ELR (cell line): ENCODE results near the gene ALKBH5.
A peak's percentile ranks its signal among the peaks of the same experiment; 100 is the strongest.
"Not testable (repeated sequence)": the region's sequence is repeated elsewhere in the genome, so short reads cannot be mapped to it uniquely, and the experiment has no call there.

Experiments used
- DNase-seq: peaks from one replicate; pipeline ENCODE4 v3.0.0-alpha.2; 2015; ENCODE audit warnings: low read depth

Gene ALKBH5

GRCh38 chr17:18185832-18186626 lies 2.4 kb downstream of the ALKBH5 start:
- DNase-seq: peak; percentile 71

GRCh38 chr17:18186627-18186982 lies 3.0 kb downstream of the ALKBH5 start:
- DNase-seq: peak; percentile 19

DNA sequence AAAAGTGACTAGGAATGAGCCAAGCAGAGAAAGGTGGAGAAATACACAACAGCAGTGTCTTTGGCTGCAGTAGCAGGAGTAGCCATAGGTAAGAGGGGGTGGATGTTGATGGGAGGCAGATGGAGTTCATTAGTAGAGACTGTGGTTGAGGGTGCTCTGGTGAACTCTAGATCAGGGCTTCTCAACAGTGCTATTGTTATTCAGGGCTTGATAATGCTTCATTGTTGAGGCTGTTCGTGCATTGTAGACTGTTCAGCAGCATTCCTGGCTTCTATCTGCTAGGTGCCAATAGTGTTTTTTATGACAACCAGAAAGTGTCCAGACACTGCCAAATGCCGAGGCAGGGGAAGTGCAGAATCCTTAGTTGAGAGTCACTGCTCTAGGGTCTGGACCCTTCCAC lies 3.6 kb downstream of the ALKBH5 start:
- peak; percentile 13 for DNase-seq

- peak; percentile 80 for DNase-seq
Measured at GRCh38 chr17:18187821-18188761, 4.5 kb downstream of the ALKBH5 start.

DNA sequence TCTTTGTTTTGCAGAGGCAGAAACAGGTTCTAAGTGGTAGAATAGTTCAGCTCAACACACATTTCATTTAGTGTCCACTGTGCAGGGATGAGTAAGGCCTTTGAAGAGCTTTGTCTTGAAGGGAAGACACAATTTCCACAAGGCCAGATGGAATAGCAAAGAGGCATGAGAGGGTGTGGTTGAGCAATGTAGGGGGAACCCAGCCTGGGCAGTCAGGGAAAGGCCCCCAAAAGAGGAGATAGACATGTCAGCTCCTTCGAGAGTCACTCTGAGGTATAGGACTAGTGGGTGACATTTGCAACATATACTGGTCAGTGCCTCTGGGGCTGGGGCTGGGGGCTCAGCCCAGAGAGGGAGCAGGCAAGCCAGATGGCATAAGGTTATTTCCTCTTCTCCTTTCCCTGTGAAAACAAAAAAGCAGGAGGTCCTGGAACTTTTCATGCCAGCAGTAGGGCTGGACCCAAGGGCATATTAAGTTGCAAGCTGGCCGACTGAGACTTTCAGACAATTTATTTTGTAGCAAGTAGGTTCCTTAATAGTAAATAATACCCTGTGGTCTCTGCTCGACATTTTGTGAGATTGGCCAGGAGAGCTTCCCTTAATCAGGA lies 7.1 kb downstream of the ALKBH5 start:
- no peak for DNase-seq

DNA sequence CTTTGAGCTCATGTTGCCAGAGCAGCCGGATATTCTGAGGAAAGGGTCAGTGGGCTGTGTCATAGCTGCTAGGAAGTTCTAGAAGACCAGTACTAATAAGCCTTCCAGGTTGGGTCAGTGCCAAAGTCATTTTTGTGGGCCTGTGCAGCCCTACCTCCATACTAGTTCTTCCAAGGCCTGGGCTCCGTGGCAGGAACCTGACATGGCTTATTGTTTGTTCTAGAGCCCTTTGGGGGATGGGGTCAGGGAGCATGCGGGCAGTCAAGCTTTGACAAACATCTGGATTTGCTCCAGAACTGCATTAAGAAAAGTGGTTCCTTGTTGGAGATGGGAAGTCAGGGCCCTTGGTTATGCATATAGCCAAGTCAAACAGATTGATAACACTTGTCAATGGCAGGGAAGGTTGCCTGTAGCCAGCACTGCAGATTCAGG lies 7.6 kb downstream of the ALKBH5 start:
- DNase-seq: no peak

DNA sequence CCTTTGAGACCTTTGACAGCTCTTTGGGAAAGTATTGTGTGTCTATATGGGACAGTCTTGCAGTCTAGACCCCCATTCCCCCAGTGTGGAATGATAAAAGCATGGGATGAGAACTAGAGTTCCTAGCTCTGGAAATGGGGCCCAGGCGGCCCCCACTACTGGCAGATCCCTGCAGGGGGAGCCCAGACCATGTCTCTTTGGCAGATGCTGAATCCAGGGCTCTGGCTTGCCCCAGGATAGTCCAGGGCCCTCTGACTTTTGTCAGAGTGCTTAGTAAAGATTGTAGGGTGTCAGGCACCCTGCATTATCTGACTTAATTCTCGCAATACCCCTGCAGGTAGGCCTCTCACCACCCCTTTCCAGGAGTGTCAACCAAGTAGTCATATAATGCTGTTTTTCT lies 8.3 kb downstream of the ALKBH5 start:
- DNase-seq: peak; percentile 46

DNA sequence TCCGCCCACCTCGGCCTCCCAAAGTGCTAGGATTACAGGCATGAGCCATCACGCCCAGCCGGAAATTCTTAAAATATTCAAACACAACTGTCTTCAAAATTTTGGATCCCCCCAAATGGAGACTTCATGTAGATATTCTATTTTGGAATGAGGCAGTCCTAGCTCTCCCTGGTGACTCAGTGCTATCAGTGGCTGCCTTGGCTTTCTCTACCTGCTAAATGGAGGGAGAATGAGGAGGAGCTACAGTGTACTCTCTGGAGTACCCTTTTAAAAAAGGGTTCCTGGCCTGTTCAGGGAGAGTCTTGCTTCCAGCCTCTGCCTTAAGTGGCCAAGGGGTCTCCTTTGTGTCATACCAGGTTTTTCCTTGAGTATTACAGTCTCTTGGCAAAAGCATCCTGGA lies 10.8 kb downstream of the ALKBH5 start:
- no peak for DNase-seq

DNA sequence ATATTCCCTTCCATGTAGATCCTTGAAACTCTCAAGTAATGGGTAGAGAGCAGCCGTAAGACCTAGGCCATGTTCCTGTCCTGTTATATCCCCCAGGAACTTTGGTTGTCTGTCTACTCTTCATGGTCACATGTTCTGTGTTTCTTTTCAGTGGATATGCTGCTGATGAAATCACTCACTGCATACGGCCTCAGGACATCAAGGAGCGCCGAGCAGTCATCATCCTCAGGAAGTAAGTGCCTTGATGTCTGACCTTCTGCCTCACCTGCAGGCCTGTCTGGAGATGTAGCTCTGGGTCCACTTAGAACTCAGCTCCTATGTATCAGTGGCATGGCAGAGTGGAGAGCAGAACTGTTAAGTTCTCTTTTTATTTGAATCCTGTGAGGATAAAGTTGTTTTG lies 11.2 kb downstream of the ALKBH5 start:
- no peak for DNase-seq

DNA sequence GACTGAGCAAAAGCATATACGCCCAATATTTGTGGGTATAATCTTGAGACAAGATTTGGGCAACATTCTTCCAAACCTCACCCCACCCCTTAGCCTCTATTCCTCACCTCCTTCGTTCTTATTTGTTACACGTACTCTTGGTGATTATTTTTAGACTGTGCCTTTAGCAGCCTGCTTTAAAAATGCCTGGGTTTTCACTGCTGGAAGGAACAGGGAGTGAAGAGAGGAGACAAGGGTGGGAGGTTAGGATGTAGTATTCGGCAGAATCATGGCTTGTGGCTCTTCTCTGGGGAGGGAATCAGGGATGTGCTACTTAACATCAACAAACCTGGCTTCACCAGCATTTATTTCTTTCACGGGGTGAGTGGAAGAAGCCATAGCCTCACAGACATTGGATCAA lies 11.6 kb downstream of the ALKBH5 start:
- no peak for DNase-seq

DNA sequence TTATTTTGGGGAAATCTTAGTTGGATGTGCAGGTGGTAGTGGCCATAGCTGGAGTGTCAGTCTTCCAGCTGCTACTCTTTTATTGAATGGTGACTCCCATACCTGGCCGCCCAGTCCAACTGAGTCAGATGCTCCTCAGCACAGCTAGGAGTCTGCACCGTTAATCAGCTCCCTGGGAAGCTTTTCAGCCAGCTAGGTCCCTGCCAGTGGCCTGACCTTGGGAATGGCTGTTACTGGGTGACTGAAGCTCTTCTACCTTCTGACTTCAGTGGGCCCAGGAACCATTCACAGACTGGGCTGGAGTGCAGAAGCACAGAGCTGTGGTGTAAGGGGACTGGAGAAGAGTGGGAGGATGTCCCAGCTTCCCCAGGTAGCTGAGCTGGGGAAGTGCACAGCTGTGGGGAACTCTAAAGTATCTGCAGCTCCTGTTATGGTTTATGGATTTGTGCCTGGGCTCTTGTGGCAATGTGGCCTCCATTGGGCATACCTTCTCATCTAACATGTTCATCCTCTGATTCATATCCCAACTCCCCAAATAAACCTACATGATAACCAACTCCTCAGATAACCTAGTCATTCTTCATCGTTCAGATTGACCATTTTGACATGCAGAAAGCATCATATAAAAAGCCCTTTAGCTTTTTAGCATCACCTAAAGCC lies 14.0 kb downstream of the ALKBH5 start:
- DNase-seq: no peak

- no peak for DNase-seq
Measured at GRCh38 chr17:18198530-18198929, 14.9 kb downstream of the ALKBH5 start.

DNA sequence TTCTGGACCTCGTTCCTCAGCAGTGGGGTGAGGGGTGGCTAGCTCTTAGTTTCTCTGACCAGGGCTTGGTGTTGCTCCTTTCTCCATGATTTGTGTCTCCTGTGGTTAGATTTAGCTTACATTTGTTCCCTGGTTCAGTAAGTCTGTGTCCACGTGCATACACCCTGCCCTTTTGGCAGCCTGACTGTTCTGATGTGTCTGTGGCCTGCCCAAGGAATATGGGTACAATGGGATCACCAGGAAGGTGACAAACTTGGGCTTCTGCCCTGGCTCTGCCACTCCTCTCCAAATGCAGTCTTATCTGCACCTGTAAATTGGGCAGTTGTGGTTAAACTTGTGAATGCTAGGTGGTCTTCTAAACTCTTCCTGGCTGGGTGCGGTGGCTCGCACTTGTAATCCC lies 17.5 kb downstream of the ALKBH5 start:
- no peak for DNase-seq

- DNase-seq: no peak
Measured at GRCh38 chr17:18203308-18203707, 19.7 kb downstream of the ALKBH5 start.

- DNase-seq: no peak
Measured at GRCh38 chr17:18205861-18206260, 22.2 kb downstream of the ALKBH5 start.

GRCh38 chr17:18206962-18207361 lies 23.3 kb downstream of the ALKBH5 start:
- DNase-seq: no peak

DNA sequence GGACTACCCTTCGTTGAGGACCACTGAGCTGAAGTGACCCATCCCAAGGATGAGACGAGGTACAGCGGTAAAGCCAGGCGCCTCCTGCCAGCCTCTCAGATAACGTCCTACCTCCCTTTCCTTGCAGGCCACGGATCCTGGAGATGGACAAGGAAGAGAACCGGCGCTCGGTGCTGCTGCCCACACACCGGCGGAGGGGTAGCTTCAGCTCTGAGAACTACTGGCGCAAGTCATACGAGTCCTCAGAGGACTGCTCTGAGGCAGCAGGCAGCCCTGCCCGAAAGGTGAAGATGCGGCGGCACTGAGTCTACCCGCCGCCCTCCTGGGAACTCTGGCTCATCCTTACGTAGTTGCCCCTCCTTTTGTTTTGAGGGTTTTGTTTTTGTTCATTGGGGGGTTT lies 24.5 kb downstream of the ALKBH5 start:
- DNase-seq: no peak

DNA sequence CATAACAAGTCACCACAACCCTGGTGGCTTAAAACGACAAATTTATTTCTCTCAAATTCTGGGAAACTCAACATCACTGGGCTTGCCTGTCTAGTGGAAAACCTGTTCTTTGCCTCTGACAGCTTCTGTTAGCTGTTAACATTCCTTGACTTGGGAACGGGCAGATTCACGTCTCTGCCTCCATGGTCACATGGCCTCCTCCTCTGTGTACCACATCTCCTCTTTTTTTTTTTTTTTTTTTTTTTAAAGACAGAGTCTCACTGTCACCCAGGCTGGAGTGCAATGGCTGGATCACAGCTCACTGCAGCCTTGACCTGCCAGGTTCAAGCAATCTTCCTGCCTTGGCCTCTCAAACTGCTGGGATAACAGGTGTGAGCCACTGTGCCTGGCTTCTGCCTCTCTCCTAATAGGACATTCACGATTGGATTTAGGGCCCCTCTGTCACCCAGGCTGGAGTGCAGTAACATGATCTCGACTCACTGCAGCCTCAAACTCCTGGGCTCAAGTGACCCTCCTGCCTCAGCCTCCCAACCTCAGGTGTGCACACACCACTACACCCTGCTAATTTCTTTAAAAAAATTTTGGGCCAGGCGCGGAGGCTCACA lies 30.1 kb downstream of the ALKBH5 start:
- no peak for DNase-seq

GRCh38 chr17:18216906-18217305 lies 33.3 kb downstream of the ALKBH5 start:
- DNase-seq: not testable (repeated sequence)

- peak; percentile 75 for DNase-seq
Measured at GRCh38 chr17:18217412-18218015, 33.9 kb downstream of the ALKBH5 start.

DNA sequence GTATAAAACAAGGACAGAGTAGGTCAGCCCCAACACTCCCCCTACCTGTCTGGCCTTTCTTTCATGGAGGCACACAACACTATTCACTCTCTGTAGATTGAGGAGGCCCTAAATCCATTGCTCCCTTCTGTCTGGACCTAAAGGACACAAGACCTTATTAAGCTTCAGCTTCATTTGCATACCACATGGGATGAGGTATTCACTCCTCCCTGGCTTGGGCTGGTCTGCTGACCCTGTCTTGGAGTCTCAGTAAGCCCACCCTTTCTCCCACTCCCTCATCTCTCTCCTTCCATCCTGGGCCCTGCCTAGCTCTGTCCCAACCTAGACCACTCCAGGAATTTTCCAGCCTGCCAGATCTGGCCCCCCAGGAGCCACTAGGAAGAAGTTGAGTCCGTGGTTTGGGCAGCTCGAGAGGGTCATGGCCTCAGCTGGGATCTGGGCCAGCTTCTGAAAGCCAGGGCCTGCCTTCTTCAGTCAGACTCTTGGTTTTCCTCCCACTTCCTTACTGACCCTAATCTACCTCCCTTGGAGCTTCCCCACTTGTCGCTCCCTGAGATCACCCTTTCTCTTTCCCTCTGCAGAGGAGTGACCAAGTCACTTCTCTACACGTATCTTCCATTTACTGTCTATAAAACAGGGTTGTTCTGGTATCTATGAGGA lies 35.3 kb downstream of the ALKBH5 start:
- DNase-seq: peak; percentile 48
